ENCODE measurements around the gene DUSP28.

The DUSP28 gene

GRCh38 chr2:240572141-240573031 is 12.2 kb downstream of the DUSP28 start:
- DNase-seq (ENCODE audit: low read depth in 1 of 2, low spot score in 1 of 2), result no peak

- DNase-seq (ENCODE audit: low read depth in 1 of 2, low spot score in 1 of 2), result no peak
These were observed 12.9 kb downstream of the DUSP28 start for GRCh38 chr2:240573071-240573515.

GRCh38 chr2:240573516-240574385 is 13.6 kb downstream of the DUSP28 start:
- DNase-seq (ENCODE audit: low read depth in 1 of 2, low spot score in 1 of 2), result no peak

- no peak for DNase-seq (ENCODE audit: low read depth in 1 of 2, low spot score in 1 of 2)
These were observed 14.4 kb downstream of the DUSP28 start for GRCh38 chr2:240574386-240575100.

GRCh38 chr2:240575101-240575965 is 15.2 kb downstream of the DUSP28 start:
- no peak for DNase-seq (ENCODE audit: low read depth in 1 of 2, low spot score in 1 of 2)

- no peak for DNase-seq (ENCODE audit: low read depth in 1 of 2, low spot score in 1 of 2)
These were observed 15.9 kb downstream of the DUSP28 start for GRCh38 chr2:240576036-240576435.

GRCh38 chr2:240576436-240577205 is 16.5 kb downstream of the DUSP28 start:
- DNase-seq (ENCODE audit: low read depth in 1 of 2, low spot score in 1 of 2), result no peak

- no peak for DNase-seq (ENCODE audit: low read depth in 1 of 2, low spot score in 1 of 2)
These were observed 17.3 kb downstream of the DUSP28 start for GRCh38 chr2:240577281-240578109.

GRCh38 chr2:240578110-240578450 is 17.9 kb downstream of the DUSP28 start:
- no peak for DNase-seq (ENCODE audit: low read depth in 1 of 2, low spot score in 1 of 2)

GRCh38 chr2:240578488-240578887 is 18.3 kb downstream of the DUSP28 start:
- DNase-seq (ENCODE audit: low read depth in 1 of 2, low spot score in 1 of 2), result no peak

GRCh38 chr2:240579071-240579762 is 19.1 kb downstream of the DUSP28 start:
- no peak for DNase-seq (ENCODE audit: low read depth in 1 of 2, low spot score in 1 of 2)

- DNase-seq (ENCODE audit: low read depth in 1 of 2, low spot score in 1 of 2), result peak; percentile 70 to 71
These were observed 19.8 kb downstream of the DUSP28 start for GRCh38 chr2:240579771-240580614.

GRCh38 chr2:240581811-240582210 is 21.7 kb downstream of the DUSP28 start:
- no peak for DNase-seq (ENCODE audit: low read depth in 1 of 2, low spot score in 1 of 2)

GRCh38 chr2:240582781-240583180 is 22.6 kb downstream of the DUSP28 start:
- no peak for DNase-seq (ENCODE audit: low read depth in 1 of 2, low spot score in 1 of 2)

- no peak for DNase-seq (ENCODE audit: low read depth in 1 of 2, low spot score in 1 of 2)
These were observed 23.6 kb downstream of the DUSP28 start for GRCh38 chr2:240583774-240584173.

GRCh38 chr2:240584486-240585031 is 24.4 kb downstream of the DUSP28 start:
- no peak for DNase-seq (ENCODE audit: low read depth in 1 of 2, low spot score in 1 of 2)

- no peak for DNase-seq (ENCODE audit: low read depth in 1 of 2, low spot score in 1 of 2)
These were observed 24.9 kb downstream of the DUSP28 start for GRCh38 chr2:240585101-240585500.
